HepG2 (cell line): Measurements from ENCODE around the gene ROM1.

Source experiments
- CTCF ChIP-seq: sonication (generic); formaldehyde crosslinking; IDR thresholded peaks from 2 replicates; pipeline ENCODE4 v1.5.0; 2020; ENCODE audit warnings: mild to moderate bottlenecking, missing genetic modification reagents, moderate library complexity
- POLR2A ChIP-seq, 2 experiments: IDR thresholded peaks; 2 replicates each; pipeline ENCODE4 v1.6.1; 2011; ENCODE audit warnings: low read depth in 2 of 2, low read length in 2 of 2, mild to moderate bottlenecking in 1 of 2, moderate library complexity in 1 of 2; ENCODE audit not compliant: insufficient read depth in 1 of 2
- SNRNP70 ChIP-seq: fragments of 200-400 bp; formaldehyde crosslinking; IDR thresholded peaks from 2 replicates; pipeline ENCODE4 v1.6.1; 2017; ENCODE audit warnings: mild to moderate bottlenecking, low read depth, low read length, moderate library complexity
- THRA ChIP-seq: sonication (generic); formaldehyde crosslinking; IDR thresholded peaks from 2 replicates; pipeline ENCODE4 v1.4.0; 2020; ENCODE audit warnings: missing genetic modification reagents, borderline replicate concordance
- ZBTB40 ChIP-seq, 2 experiments: fragments of 450-650 bp in 1 of 2; sonication (generic) in 1 of 2; formaldehyde crosslinking in 1 of 2; IDR thresholded peaks; 2 replicates each; pipeline versions ENCODE4 v1.6.1 to v1.8.0; 2016 to 2022; ENCODE audit warnings: antibody characterized with exemption in 1 of 2, mild to moderate bottlenecking in 1 of 2, missing genetic modification reagents in 1 of 2
- ZNF350 ChIP-seq: sonication (generic); formaldehyde crosslinking; IDR thresholded peaks from 2 replicates; pipeline ENCODE4 v1.4.0; 2020; ENCODE audit warnings: mild to moderate bottlenecking, low read depth, missing genetic modification reagents, borderline replicate concordance

- no peak for TF ChIP-seq CTCF
- TF ChIP-seq SNRNP70: no peak
- TF ChIP-seq POLR2A (IDR thresholded peaks at IDR 0.05; ENCODE audit: insufficient read depth in 1 of 2, low read depth in 2 of 2, low read length in 2 of 2): no peak
- TF ChIP-seq THRA (CRISPR knock-in tag): no peak
- no peak for TF ChIP-seq ZNF350 (CRISPR knock-in tag)
- TF ChIP-seq ZBTB40 (IDR thresholded peaks at IDR 0.05): no peak
- no peak for TF ChIP-seq ZBTB40 (CRISPR knock-in tag; IDR thresholded peaks at IDR 0.05)
Observed at GRCh38 chr11:62648185-62648966, 35.3 kb downstream of the ROM1 start.
